B cell (primary cell): ENCODE data around the gene TEC. TPM values are rescaled to one million over a fixed set of nuclear protein-coding genes. Genes with fewer than 3 reads are reported as not detected.

Experiments used
- ATAC-seq: fragments of 200-7000 bp; cut with Tn5 transposase; one replicate; pipeline ENCODE4 v1.10.0; 2021; ENCODE audit warnings: low read depth, mild to moderate bottlenecking, moderate number of reproducible peaks, moderate library complexity
- CTCF ChIA-PET: fragments of 350-600 bp; sonication (Branson Sonifier 250); formaldehyde crosslinking; loops from one replicate; lab custom pipeline; 2021; ENCODE audit warnings: antibody characterized with exemption, inconsistent platforms; lab: Charles Lee
- POLR2A ChIA-PET: fragments of 350-600 bp; sonication (Branson Sonifier 250); formaldehyde crosslinking; loops from one replicate; lab custom pipeline; 2021; ENCODE audit warnings: antibody characterized with exemption; lab: Charles Lee
- DNase-seq: peaks from one replicate; pipeline ENCODE4 v3.0.0; 2013
- H2AFZ ChIP-seq: 2 replicates; pipeline ENCODE4 v1.6.1; 2012; ENCODE audit warnings: mild to moderate bottlenecking, low read depth, low read length; ENCODE audit not compliant: insufficient read depth, poor library complexity, severe bottlenecking
- H3K27ac ChIP-seq, 2 donors: 1 replicate in 1 of 2; 2 replicates in 1 of 2; pipeline ENCODE4 v1.5.1; 2012 to 2013; ENCODE audit warnings: low read length in 2 of 2, mild to moderate bottlenecking in 2 of 2, moderate library complexity in 1 of 2
- H3K27me3 ChIP-seq, 4 experiments: fragments of 200-600 bp in 1 of 4; sonication (generic) in 1 of 4; replicated peaks in 1 of 4; 1 replicate in 2 of 4; 2 replicates in 2 of 4; pipeline versions ENCODE4 v1.6.1 to v1.7.0; 2013 to 2016; ENCODE audit warnings: low read length in 3 of 4, mild to moderate bottlenecking in 2 of 4, mixed read lengths in 1 of 4, moderate library complexity in 1 of 4; ENCODE audit not compliant: insufficient read depth in 4 of 4, control insufficient read depth in 3 of 4; ENCODE audit errors: control extremely low read depth in 1 of 4
- H3K36me3 ChIP-seq, 2 experiments: replicated peaks in 1 of 2; 1 replicate in 1 of 2; 2 replicates in 1 of 2; pipeline versions ENCODE4 v1.6.1 to v1.7.1; 2013; ENCODE audit warnings: low read length in 1 of 2; ENCODE audit not compliant: insufficient read depth in 2 of 2, control insufficient read depth in 1 of 2; ENCODE audit errors: control extremely low read depth in 1 of 2, extremely low read depth in 1 of 2
- H3K4me1 ChIP-seq, 2 donors: fragments of 200-600 bp in 1 of 2; sonication (generic) in 1 of 2; 1 replicate in 1 of 2; 2 replicates in 1 of 2; pipeline versions ENCODE4 v1.5.1 to v1.6.1; 2013 to 2017; ENCODE audit warnings: low read length in 2 of 2; ENCODE audit not compliant: control insufficient read depth in 2 of 2, insufficient read depth in 2 of 2
- H3K4me2 ChIP-seq: replicated peaks from 2 replicates; pipeline ENCODE3; 2012; ENCODE audit warnings: mild to moderate bottlenecking, low read depth, low read length; ENCODE audit not compliant: poor library complexity, severe bottlenecking
- H3K4me3 ChIP-seq, 5 experiments: fragments of 200-600 bp in 1 of 5; sonication (generic) in 1 of 5; 1 replicate in 3 of 5; 2 replicates in 2 of 5; pipeline versions ENCODE4 v1.5.1 to v1.7.0; 2011 to 2016; ENCODE audit warnings: low read length in 4 of 5, mild to moderate bottlenecking in 4 of 5, low read depth in 2 of 5, control low read depth in 1 of 5, moderate library complexity in 1 of 5; ENCODE audit not compliant: insufficient read depth in 1 of 5; ENCODE audit errors: control extremely low read depth in 1 of 5, extremely low read depth in 1 of 5
- H3K79me2 ChIP-seq: fragments of 200-600 bp; sonication (generic); one replicate; pipeline ENCODE4 v1.6.0; 2016; ENCODE audit warnings: low read length; ENCODE audit not compliant: control insufficient read depth, insufficient read depth
- H3K9ac ChIP-seq: fragments of 200-600 bp; sonication (generic); 2 replicates; pipeline ENCODE4 v1.6.1; 2017; ENCODE audit warnings: mild to moderate bottlenecking, low read length, moderate library complexity
- H3K9me3 ChIP-seq, 3 donors: one replicate each; pipeline versions ENCODE4 v1.6.1 to v1.7.1; 2013; ENCODE audit warnings: low read length in 2 of 3; ENCODE audit not compliant: control insufficient read depth in 2 of 3, insufficient read depth in 1 of 3; ENCODE audit errors: control extremely low read depth in 1 of 3
- H4K20me1 ChIP-seq: 2 replicates; pipeline ENCODE4 v1.6.0; 2012; ENCODE audit warnings: mild to moderate bottlenecking, low read length; ENCODE audit not compliant: insufficient read depth, control insufficient read depth, poor library complexity, severe bottlenecking
- H3K27ac Mint-ChIP-seq: one replicate; pipeline ENCODE4 v1.8.0; 2021; ENCODE audit warnings: mixed read lengths
- H3K27me3 Mint-ChIP-seq: one replicate; pipeline ENCODE4 v1.8.0; 2021; ENCODE audit warnings: mixed read lengths
- H3K4me1 Mint-ChIP-seq: one replicate; pipeline ENCODE4 v1.8.0; 2021; ENCODE audit warnings: mixed read lengths
- H3K4me3 Mint-ChIP-seq: one replicate; pipeline ENCODE4 v1.8.0; 2021; ENCODE audit warnings: mixed read lengths
- H3K9me3 Mint-ChIP-seq: one replicate; pipeline ENCODE4 v1.8.0; 2022; ENCODE audit warnings: mixed read lengths; ENCODE audit not compliant: insufficient read depth
- CTCF ChIP-seq: fragments of 200-600 bp; IDR thresholded peaks from one replicate; pipeline ENCODE4 v1.8.0; 2022; ENCODE audit warnings: antibody characterized with exemption, mild to moderate bottlenecking
- EZH2 ChIP-seq: IDR thresholded peaks from 2 replicates; pipeline ENCODE4 v1.6.1; 2012; ENCODE audit warnings: borderline replicate concordance, low read depth, mild to moderate bottlenecking, moderate library complexity, low read length; ENCODE audit not compliant: insufficient read depth, poor library complexity, severe bottlenecking
- whole genome bisulfite sequencing: methylation state at CpG from one replicate; pipeline ENCODE4 v1.1.5; 2013; ENCODE audit warnings: missing lambda C conversion rate; ENCODE audit not compliant: insufficient coverage; 5-methylcytosine and 5-hydroxymethylcytosine counted together
- intact Hi-C: fragments of 100-400 bp; cut with micrococcal nuclease; formaldehyde crosslinking; loops from one replicate; pipeline ENCODE4 v1.10.0; 2022
- polyA plus RNA-seq: library from polyadenylated mRNA; depleted of rRNA; stranded (reverse); fragments of >200 nt; gene quantifications from 2 replicates; pipeline ENCODE4 v1.2.3, GENCODE V29; 2012
- total RNA-seq, 2 donors: library from RNA; stranded (reverse); fragments of 120-200 nt in 1 of 2; gene quantifications; 1 replicate in 1 of 2; 2 replicates in 1 of 2; pipeline versions ENCODE4 v1.2.3 to v1.2.4, GENCODE V29; 2013 to 2022

The TEC gene
- total and polyA plus RNA-seq, 2 donors (not counting 1 experiment from before 2014, with no cell fraction given): 2.0 to 8.3 TPM

- no peak overlapping the region for H3K27ac ChIP-seq
- TF ChIP-seq CTCF (no peak), EZH2 (no peak)
- H3K4me3 ChIP-seq: no peak overlapping the region
- Mint-ChIP-seq H3K9me3 (no peaks in the 10 kb centered on the region), H3K4me1 (peaks cover 29% of the 10 kb centered on the region), H3K4me3 (peak overlapping the region; percentile 14), H3K27me3 (no peaks in the 10 kb centered on the region), H3K27ac (no peak overlapping the region)
- POLR2A ChIA-PET: no interaction called here
- peak overlapping the region; percentile 42 for H3K4me2 ChIP-seq
- H4K20me1 ChIP-seq: peaks cover 5% of the 10 kb centered on the region
- peaks cover 77% of the 10 kb centered on the region for H3K79me2 ChIP-seq
- peaks cover 5 to 11% of the 10 kb centered on the region in 2 donors for H3K4me1 ChIP-seq
- WGBS: no CpG with 5 or more reads among the region's 1 CpG
- CTCF ChIA-PET: no interaction called here
- H2AFZ ChIP-seq: no peak overlapping the region
- ATAC-seq (no peak), DNase-seq (no peak)
- peak overlapping the region; percentile 3 for H3K9ac ChIP-seq
- H3K9me3 ChIP-seq: no peaks in the 10 kb centered on the region
- intact Hi-C loops: no loop called here
- no peaks in the 10 kb centered on the region for H3K36me3 ChIP-seq
- H3K27me3 ChIP-seq: no peaks in the 10 kb centered on the region
These were observed 8.4 kb downstream of the TEC start for GRCh38 chr4:48261281-48261680.

DNA sequence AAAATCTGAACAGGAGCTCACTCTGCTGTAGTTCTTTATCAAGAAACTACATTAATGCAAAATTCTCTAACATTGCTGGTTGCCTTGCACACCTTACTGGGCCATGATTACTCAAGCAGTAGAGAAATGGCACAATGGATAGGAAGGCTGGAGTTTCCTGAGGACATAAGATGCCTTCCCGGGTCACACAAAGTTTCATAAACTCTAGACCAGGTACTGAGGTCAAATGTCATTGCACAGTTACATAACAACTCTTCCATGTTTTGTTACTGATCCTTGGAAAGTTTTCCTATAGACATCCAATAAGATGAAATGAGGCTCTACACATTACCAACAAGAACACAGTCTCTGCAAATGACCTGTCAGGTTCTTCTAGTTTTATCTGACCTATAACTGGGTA, 9.9 kb downstream of the TEC start:
- Histone ChIP-seq H3K4me1 (peaks cover 5 to 11% of the 10 kb centered on the region in 2 donors), H3K4me2 (no peak overlapping the region), H3K79me2 (peaks cover 78% of the 10 kb centered on the region), H4K20me1 (peaks cover 12% of the 10 kb centered on the region), H3K36me3 (no peaks in the 10 kb centered on the region), H3K9me3 (no peaks in the 10 kb centered on the region), H2AFZ (no peak overlapping the region), H3K9ac (no peak overlapping the region), H3K27ac (no peak overlapping the region), H3K27me3 (no peaks in the 10 kb centered on the region), H3K4me3 (no peak overlapping the region)
- Mint-ChIP-seq H3K27ac (no peak overlapping the region), H3K9me3 (no peaks in the 10 kb centered on the region), H3K27me3 (no peaks in the 10 kb centered on the region), H3K4me1 (peaks cover 25% of the 10 kb centered on the region), H3K4me3 (no peak overlapping the region)
- ATAC-seq: no peak
- WGBS: 50% methylated on average over 1 of the region's 1 CpG
- intact Hi-C loops: no loop called here
- CTCF ChIA-PET: interaction anchor here (1.0 kb wide), 1 partner anchor 16 kb away, joined by 3 read pairs; no protein-coding TSS in a partner anchor
- TF ChIP-seq CTCF (no peak), EZH2 (no peak)
- no peak for DNase-seq
- POLR2A ChIA-PET: interaction anchor here (0.7 kb wide), 1 partner anchor 29 kb away, joined by 4 read pairs; no protein-coding TSS in a partner anchor
